HG03066 (cell line): ENCODE measurements around the gene FGF2.
A peak's percentile ranks its signal among the peaks of the same experiment; 100 is the strongest.

Experiments
- ATAC-seq: cut with Tn5 transposase; IDR thresholded peaks from one replicate; pipeline ENCODE4 v1.9.1; 2021; ENCODE audit warnings: low read depth; ENCODE audit not compliant: unreplicated experiment

The FGF2 gene

DNA sequence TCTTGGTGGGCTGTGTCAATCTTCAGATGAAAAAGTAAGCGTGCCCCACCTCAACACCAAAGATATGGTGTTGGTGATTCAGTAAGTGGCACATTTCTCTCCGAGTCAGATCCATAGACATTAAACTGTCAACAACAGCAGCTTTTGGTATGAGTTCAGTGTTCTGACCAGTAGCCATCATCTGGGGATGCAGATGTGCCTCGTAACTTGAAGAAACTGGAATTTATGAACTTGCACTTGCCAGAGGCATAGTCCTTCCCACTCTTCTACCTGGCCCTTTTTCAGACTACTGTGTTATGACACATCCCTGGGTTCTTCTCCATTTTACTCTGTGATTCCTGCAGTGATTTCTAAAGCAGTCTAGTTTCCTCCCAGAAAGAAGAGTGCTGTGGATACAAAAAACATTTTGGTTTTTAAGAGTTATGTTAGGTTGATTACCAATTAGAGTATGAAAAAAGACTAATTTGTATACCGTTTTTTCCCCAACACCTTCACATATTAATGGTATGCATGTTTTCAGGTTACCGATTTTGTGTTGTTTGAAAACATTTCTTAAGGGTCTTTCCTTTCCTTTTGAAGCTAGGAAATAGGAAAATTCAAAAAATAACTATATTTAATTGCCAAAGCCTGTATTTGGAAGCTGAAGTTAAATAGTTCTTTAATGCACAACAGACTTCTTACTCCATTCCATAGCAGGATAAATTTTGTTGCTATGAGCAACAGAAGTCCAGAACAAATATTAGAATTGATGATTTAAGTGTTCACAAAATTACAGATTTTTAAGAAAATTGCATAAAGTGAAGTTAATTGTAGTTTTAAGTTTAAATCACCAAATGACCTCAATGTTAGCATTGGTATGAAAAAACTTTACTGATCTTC is 56.5 kb downstream of the FGF2 start:
- ATAC-seq = no peak

DNA sequence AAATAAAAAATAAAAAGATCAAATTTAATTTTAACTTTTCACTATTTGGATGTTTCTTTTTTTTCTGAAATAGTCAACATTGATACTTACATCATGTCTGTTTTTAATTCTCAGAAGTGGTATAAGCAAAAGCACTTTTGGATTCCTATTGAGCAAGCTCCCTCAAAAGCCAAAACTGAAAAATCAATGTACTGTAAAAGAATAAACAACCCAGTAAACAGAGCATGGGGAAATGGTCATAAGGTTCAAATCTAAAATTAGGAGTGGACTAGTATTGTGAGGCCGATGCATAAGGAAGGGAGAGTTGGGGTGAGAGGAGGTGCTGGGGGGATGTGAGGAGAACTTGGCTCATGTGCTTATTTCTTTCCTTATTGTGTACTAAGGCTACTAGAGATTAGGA is 57.9 kb downstream of the FGF2 start:
- ATAC-seq = no peak

DNA sequence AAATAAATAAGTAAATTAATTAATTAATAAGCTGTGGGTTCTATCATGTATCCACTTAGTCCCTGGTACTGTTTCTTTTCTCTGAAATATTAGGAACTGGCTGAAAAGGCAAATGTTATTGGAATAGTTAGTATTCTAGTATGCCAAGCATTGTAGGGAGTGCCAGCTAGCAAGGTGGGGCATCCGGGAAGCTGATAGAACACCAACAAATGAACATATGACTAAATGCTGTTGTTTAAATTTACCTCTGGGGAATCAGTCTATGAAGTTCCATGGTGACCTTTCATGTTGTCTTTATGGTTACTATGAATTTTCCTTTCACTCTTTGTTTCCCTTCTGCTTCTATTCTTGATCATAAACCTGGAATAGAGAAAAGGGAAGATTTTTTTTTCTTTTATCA is 63.1 kb downstream of the FGF2 start:
- no peak for ATAC-seq

DNA sequence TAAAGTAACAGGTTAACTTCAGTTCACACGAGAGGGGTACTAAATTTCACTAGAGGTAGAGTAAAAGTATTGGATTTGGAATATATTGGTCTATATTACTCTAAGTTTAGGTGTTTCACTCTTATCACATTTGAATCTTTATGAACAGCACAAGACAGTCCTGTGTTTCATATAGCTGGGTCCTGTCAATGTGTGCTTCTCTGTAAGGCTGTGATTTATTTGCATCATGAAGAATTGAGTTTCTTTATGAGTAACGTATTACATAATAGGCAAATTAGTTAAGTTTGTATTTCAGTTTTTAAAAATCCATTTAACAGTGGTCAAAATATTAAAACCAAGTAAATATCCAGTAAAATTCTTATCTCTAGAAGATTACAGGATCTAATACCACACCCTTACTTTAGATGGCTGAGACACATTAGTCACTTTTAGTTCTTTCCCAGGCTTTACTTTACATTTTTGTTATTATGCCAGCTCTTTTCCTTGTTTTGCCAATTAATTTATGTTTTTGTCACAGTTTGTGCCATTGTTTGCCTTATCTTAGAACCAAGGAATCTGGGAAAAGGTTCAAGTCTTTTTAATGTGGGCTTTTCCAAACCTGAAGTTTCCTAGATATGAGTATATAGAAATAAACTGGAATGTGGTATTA is 63.6 kb downstream of the FGF2 start:
- no peak for ATAC-seq

DNA sequence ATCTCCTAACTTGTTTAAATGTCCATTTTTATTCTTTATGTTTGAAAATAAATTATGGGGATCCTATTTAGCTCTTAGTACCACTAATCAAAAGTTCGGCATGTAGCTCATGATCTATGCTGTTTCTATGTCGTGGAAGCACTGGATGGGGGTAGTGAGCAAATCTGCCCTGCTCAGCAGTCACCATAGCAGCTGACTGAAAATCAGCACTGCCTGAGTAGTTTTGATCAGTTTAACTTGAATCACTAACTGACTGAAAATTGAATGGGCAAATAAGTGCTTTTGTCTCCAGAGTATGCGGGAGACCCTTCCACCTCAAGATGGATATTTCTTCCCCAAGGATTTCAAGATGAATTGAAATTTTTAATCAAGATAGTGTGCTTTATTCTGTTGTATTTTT is 68.2 kb downstream of the FGF2 start:
- ATAC-seq = no peak

DNA sequence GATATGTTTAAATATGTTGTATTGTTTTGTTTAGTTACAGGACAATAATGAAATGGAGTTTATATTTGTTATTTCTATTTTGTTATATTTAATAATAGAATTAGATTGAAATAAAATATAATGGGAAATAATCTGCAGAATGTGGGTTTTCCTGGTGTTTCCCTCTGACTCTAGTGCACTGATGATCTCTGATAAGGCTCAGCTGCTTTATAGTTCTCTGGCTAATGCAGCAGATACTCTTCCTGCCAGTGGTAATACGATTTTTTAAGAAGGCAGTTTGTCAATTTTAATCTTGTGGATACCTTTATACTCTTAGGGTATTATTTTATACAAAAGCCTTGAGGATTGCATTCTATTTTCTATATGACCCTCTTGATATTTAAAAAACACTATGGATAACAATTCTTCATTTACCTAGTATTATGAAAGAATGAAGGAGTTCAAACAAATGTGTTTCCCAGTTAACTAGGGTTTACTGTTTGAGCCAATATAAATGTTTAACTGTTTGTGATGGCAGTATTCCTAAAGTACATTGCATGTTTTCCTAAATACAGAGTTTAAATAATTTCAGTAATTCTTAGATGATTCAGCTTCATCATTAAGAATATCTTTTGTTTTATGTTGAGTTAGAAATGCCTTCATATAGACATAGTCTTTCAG is 68.8 kb downstream of the FGF2 start:
- no peak for ATAC-seq

DNA sequence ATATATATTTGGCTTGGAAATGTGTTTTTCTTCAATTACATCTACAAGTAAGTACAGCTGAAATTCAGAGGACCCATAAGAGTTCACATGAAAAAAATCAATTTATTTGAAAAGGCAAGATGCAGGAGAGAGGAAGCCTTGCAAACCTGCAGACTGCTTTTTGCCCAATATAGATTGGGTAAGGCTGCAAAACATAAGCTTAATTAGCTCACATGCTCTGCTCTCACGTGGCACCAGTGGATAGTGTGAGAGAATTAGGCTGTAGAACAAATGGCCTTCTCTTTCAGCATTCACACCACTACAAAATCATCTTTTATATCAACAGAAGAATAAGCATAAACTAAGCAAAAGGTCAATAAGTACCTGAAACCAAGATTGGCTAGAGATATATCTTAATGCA is 69.6 kb downstream of the FGF2 start:
- no peak for ATAC-seq

DNA sequence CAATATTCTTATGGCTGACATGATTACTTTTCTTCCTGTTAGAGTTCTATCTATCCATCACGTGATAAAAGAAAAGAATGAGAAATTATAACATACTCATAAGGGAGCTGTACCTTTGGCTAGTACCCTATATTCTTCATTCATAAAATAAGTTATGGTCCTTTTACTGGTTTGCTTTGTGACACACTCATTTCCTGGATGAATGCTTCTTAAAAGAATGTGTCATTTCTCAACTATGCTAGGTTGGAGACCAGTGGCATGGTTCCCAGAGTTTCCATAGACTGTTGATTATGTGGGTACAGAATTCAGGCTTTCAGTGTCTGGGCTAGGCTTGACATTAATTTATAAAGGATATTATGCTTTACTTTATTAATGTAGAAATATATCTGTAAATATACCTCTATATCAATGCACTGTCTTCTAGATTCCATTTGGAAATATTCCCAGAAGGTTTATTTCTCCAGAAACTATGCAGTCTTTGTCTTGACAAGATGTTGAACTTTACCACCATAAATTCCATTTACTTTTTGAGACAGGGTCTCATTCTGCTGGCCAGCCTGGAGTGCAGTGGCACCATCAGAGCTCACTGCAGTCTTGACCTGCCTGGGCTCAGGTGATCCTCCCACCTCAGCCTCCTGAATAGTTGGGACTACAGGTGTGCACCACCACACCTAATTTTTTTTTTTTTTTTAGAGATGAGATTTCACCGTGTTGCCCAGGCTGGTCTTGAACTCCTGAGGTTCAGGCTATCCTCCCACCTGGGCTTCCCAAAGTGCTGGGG is 71.9 kb downstream of the FGF2 start:
- no peak for ATAC-seq

DNA sequence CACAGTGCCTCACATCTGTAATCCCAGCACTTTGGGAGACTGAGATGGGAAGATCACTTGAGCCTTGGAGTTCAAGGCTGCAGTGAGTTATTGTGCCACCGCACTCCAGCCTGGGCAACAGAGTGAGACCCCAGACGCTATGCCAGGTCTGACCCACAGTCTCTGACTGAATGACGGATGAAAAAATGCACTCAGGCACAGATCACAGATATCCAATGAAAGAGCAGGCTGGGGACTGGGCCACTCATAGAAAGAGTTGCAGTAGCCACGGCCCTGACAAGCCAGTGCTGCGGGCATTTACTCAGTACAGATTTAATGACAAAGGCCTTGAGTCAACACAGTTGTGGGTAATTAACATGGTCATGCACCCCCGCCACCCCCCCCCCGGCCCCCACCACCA is 73.1 kb downstream of the FGF2 start:
- no peak for ATAC-seq

DNA sequence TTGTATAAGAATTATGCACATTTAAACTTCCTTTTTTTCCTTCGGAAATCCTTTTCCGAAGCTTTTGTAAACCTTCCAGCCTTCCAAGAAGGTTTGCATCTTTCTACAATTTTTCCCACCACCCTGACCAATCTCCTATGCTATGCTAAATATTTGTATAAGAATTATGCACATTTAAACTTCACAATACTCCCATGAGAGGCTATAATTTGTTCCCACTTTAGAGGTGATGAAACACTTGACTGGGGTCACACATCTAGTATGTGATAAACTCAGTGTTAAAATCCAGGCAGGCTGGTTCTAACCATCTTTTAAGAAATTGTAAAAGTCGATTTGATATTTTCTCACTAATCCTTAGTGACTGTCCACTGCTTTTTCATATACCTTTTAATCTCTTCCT is 73.7 kb downstream of the FGF2 start:
- no peak for ATAC-seq

DNA sequence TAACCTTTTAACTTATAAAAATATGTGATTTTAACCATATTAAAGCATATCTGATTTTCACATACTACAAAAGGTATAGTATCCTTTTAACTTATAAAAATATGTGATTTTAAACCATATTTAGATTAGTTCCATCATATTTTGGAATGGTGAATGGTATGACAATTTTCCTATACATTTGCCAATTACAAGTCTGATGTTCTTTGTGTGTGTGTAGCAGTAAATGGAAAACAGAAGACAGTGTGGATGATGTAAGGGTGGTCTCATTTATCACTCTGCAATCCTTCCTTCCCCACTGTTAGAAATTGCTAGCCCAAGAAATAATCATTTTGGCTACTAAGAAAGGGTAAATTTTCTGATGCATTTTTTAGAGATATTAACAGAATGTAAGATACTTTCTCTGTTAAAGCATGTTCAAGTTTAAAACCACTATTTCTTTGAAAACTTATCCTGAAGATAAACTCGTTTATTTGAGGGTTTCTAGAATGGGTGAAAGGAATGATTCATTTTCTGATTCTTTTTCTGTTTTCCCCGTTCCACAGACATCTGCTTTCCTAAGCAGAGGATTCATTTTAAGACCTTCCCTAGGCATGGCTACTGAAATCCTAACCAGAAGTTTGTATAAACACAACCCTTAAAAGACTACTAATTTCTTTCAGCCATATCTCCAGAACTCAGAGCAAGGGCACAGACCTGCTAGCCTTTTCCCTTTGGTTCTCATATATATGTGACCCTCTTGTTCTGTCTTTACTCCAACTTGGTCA is 74.8 kb downstream of the FGF2 start:
- no peak for ATAC-seq

DNA sequence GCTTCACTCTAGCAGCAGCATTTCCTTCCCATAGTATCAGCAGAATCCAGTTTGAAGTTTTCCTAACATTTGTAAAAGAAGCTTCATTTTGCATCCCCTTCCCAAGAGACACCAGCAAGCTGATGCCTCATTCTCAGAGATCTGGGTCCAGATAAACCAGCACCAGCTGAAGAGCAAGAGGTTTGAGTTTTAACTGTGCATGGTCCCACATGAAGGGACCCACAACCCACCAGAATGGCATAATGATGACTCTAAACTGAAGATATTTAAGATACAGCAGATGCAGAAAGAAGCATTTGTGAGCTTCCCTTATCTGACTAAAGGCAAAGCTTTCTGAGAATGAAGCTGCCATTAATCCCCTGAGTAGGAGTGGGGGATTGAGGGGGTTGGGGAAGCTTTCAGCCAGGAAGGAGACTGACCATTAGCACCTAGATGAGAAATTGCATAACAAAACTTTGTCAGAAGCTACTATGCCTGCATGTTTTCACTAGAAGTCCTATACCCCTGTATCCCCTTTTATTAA is 77.2 kb downstream of the FGF2 start:
- no peak for ATAC-seq

DNA sequence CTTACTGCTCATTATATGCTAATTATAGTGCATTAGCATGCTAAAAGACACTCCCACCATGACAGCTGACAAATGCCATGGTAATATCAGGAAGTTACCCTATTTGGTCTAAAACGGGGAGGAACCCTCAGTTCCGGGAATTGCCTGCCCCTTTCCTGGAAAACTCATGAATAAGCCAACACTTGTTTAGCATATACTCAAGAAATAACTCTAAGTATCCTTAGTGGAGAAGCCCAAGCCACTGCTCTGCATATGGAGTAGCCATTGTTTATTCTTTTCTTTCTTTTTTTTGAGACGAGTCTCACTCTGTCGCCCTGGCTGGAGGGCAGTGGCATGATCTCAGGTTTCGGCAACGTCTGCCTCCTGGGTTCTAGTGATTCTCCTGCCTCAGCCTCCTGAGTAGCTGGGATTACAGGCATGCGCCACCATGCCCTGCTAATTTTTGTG is 80.3 kb downstream of the FGF2 start:
- no peak for ATAC-seq

DNA sequence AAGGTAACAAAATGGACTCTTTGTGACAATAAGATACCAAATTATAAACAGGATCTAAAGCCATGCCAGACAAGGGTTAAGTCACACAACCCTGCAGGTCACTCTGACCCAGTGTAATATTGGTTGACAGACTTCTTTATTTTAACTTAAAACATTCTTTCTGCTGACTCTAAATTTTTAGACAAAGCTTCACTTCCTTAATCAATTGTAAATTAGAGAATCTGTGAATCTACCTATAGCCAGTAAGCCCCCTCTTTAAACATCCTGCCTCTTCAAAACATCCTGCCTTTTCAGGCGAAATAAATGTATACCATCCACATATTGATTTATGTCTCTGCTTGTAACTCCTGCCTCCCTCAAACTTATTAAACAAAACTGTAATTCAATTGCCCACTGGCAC is 81.6 kb downstream of the FGF2 start:
- ATAC-seq = no peak

DNA sequence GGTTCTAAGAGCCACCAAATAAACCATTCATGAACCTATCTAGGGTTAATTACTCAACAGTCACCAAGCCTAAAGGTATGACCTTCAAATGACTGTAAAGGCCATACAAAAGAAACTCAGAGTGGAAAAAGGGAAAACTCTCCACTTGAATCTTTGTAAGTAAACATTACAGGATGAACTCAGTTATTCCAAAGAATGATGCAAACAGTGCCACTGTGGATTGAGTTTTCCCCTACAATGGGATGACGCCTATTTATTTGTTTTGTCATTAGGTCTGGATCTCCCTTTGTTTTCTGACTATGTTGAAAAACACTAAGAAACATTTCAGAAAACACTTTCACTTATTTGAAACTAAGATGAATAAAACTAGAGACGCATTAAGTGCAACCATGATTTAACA is 83.1 kb downstream of the FGF2 start:
- ATAC-seq = no peak

DNA sequence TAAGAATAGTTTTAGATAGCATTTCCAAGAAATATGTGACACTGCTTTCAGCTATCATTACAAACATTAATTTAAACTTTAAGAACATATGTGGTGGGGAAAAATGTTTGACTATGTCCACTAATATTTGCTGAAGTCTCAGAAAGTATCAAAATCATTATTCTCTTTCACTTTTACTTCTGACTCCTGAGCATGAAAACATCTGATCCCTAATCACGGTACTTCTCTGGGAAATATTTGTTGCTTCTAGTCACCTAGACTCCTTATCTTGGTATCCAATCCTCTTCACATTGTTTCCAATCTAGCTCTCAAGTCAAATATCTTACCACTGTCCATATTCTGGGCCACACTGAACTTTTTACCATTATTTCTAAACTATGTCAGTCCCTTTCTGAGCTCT is 85.0 kb downstream of the FGF2 start:
- ATAC-seq = no peak

DNA sequence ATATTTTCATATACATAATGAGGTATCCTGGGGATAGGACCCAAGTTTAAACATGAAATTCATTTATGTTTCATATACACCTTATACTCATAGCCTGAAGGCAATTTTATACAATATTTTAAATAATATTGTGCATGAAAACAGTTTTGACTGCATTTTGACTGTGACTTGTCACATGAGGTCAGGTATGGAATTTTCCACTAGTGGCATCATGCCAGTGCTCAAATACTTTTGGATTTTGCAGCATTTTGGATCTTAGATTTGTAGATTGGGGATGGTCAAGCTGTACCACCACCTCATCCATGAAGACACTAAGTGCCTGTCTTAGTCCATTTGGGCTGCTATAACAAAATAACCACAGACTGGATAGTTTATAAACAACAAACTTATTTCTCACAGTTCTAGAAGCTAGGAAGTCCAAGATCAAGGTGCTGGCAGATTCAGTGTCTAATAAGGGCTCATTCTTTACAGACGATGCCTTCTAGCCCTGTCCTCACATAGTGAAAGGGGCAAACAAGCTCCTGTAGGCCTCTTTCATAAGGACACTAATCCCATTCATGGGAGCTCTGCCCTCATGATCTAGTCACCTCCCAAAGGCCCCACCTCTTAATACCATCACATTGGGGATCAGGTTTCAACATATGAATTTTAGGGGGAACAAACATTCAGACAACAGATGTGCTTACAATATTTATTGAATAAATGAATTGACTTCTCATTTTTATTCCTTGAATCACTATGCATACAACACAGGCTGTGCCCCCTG is 86.4 kb downstream of the FGF2 start:
- no peak for ATAC-seq

DNA sequence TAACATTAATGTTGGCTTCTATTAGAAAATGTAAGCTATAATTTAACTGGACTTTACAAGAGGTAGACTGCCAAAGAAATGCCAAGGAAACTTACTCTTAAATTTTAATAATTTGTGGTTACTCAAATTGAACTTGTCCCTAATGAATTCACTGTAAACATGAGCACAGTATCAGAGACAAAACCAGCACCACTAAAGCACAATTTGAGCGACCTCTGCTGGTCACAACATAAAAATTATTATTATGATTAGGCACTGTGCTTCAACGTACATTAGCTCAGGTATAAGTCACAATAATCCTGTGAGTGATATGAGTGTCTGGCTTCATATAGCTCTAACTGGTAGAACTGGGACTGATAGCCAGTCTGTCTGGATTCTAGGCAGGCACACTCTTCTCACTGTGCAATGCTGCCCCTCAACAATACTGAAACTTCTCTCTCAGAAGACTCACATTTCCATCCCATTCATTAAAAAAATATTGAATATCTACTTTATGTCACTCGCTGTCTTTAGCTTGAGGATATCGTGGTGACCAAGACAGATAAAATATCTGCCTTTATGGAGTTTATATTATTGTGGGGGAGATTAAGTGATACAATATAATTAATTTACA is 87.8 kb downstream of the FGF2 start:
- ATAC-seq = peak; percentile 91

DNA sequence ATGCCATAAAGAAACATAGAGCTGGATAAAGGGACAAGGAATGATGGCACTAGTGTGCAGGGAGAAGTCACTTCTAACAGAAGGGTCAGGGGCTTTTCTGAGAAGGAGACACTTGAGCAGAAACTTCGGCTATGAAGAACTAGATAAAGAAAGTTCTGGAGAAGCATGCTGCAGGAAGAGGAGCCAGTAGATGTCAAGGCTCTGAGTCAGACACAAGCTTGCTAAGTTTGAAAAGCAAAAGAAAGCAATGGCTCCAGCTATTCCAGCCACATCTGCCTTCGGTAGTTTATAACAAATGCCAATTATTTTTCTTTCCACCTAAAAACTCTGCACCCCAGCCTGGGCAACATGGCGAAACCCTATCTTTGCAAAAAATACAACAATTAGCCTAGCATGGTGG is 88.3 kb downstream of the FGF2 start:
- ATAC-seq = no peak
